CD14-positive monocyte (primary cell): ENCODE results near the gene STAT5A. TPM values are rescaled to one million over a fixed set of nuclear protein-coding genes. Genes with fewer than 3 reads are reported as not detected.
A peak's percentile ranks its signal among the peaks of the same experiment; 100 is the strongest.

Source experiments
- DNase-seq, 3 donors: peaks; one replicate each; pipeline ENCODE4 v3.0.0-alpha.2; 2011 to 2022
- H2AFZ ChIP-seq: 2 replicates; pipeline ENCODE4 v1.6.0; 2012; ENCODE audit warnings: mild to moderate bottlenecking, low read depth, low read length, inconsistent platforms; ENCODE audit not compliant: insufficient read depth, poor library complexity, severe bottlenecking
- H3K27ac ChIP-seq, 2 donors: 1 replicate in 1 of 2; 2 replicates in 1 of 2; pipeline ENCODE4 v1.5.1; 2012 to 2013; ENCODE audit warnings: low read length in 2 of 2, control low read depth in 1 of 2, inconsistent platforms in 1 of 2, low read depth in 1 of 2, mild to moderate bottlenecking in 1 of 2
- H3K27me3 ChIP-seq, 2 donors: one replicate each; pipeline versions ENCODE4 v1.6.0 to v1.6.1; 2011 to 2013; ENCODE audit warnings: low read length in 2 of 2; ENCODE audit not compliant: control insufficient read depth in 2 of 2, insufficient read depth in 2 of 2
- H3K36me3 ChIP-seq, 2 donors: replicated peaks in 1 of 2; 1 replicate in 1 of 2; 2 replicates in 1 of 2; pipeline versions ENCODE4 v1.5.1 to v1.6.1; 2012 to 2013; ENCODE audit warnings: low read length in 2 of 2, control low read depth in 1 of 2, inconsistent platforms in 1 of 2, mild to moderate bottlenecking in 1 of 2; ENCODE audit not compliant: insufficient read depth in 2 of 2, control insufficient read depth in 1 of 2
- H3K4me1 ChIP-seq, 2 donors: 1 replicate in 1 of 2; 2 replicates in 1 of 2; pipeline versions ENCODE4 v1.5.1 to v1.6.1; 2012 to 2013; ENCODE audit warnings: low read length in 2 of 2, control low read depth in 1 of 2, inconsistent platforms in 1 of 2, mild to moderate bottlenecking in 1 of 2, moderate library complexity in 1 of 2; ENCODE audit not compliant: insufficient read depth in 2 of 2, control insufficient read depth in 1 of 2
- H3K4me2 ChIP-seq: replicated peaks from 2 replicates; pipeline ENCODE3; 2012; ENCODE audit warnings: low read length, moderate library complexity, mild to moderate bottlenecking; ENCODE audit not compliant: poor library complexity, severe bottlenecking; ENCODE audit errors: extremely low read depth
- H3K4me3 ChIP-seq, 3 experiments: fragments of 200-600 bp in 1 of 3; sonication (generic) in 1 of 3; replicated peaks in 1 of 3; 1 replicate in 2 of 3; 2 replicates in 1 of 3; pipeline ENCODE4 v1.5.1; 2011 to 2013; ENCODE audit warnings: low read length in 3 of 3, mild to moderate bottlenecking in 3 of 3, control low read depth in 2 of 3, low read depth in 2 of 3, inconsistent platforms in 1 of 3, moderate library complexity in 1 of 3
- H3K79me2 ChIP-seq: 2 replicates; pipeline ENCODE4 v1.6.0; 2012; ENCODE audit warnings: mild to moderate bottlenecking, control low read depth, inconsistent platforms, low read length, moderate library complexity; ENCODE audit not compliant: insufficient read depth
- H3K9ac ChIP-seq: 2 replicates; pipeline ENCODE4 v1.6.0; 2017; ENCODE audit warnings: low read length, mild to moderate bottlenecking; ENCODE audit not compliant: insufficient read depth, poor library complexity, severe bottlenecking
- H3K9me3 ChIP-seq, 2 donors: replicated peaks in 1 of 2; 1 replicate in 1 of 2; 2 replicates in 1 of 2; pipeline versions ENCODE4 v1.5.1 to v1.6.1; 2012 to 2013; ENCODE audit warnings: low read length in 2 of 2, control low read depth in 1 of 2; ENCODE audit not compliant: control insufficient read depth in 1 of 2, insufficient read depth in 1 of 2
- H4K20me1 ChIP-seq: 2 replicates; pipeline ENCODE4 v1.6.0; 2012; ENCODE audit warnings: mild to moderate bottlenecking, low read length, control low read depth, moderate library complexity; ENCODE audit not compliant: insufficient read depth
- H3K27ac Mint-ChIP-seq, 7 donors: one replicate each; pipeline ENCODE4 v1.8.0; 2020; ENCODE audit warnings: mild to moderate bottlenecking in 7 of 7, mixed read lengths in 7 of 7, moderate library complexity in 6 of 7, inconsistent platforms in 2 of 7
- H3K27me3 Mint-ChIP-seq, 3 donors: one replicate each; pipeline ENCODE4 v1.8.0; 2021 to 2022; ENCODE audit warnings: low read depth in 3 of 3, mild to moderate bottlenecking in 3 of 3, mixed read lengths in 3 of 3, moderate library complexity in 3 of 3, inconsistent platforms in 1 of 3
- H3K36me3 Mint-ChIP-seq, 2 donors: one replicate each; pipeline ENCODE4 v1.8.0; 2020; ENCODE audit warnings: mixed read lengths in 2 of 2, inconsistent platforms in 1 of 2, mild to moderate bottlenecking in 1 of 2
- H3K4me1 Mint-ChIP-seq: one replicate; pipeline ENCODE4 v1.8.0; 2020; ENCODE audit warnings: mild to moderate bottlenecking, mixed read lengths
- H3K4me3 Mint-ChIP-seq, 2 donors: one replicate each; pipeline ENCODE4 v1.8.0; 2020; ENCODE audit warnings: mild to moderate bottlenecking in 2 of 2, mixed read lengths in 2 of 2, moderate library complexity in 1 of 2
- H3K9me3 Mint-ChIP-seq, 7 donors: one replicate each; pipeline ENCODE4 v1.8.0; 2020 to 2022; ENCODE audit warnings: mixed read lengths in 7 of 7, mild to moderate bottlenecking in 6 of 7, moderate library complexity in 6 of 7, inconsistent platforms in 2 of 7
- WGBS: methylation state at CpG from one replicate; pipeline ENCODE4 v1.1.5; 2013; ENCODE audit warnings: missing lambda C conversion rate; ENCODE audit not compliant: insufficient coverage; 5-methylcytosine and 5-hydroxymethylcytosine counted together
- intact Hi-C, 2 donors: fragments of 100-400 bp; cut with micrococcal nuclease; formaldehyde crosslinking; loops; one replicate each; pipeline versions ENCODE4 v1.15.0 to v1.15.1; 2023
- polyA plus RNA-seq, 3 donors: library from polyadenylated mRNA; depleted of rRNA in 1 of 3; unstranded in 2 of 3; stranded (reverse) in 1 of 3; fragments of 300-500 nt in 2 of 3; fragments of >200 nt in 1 of 3; fragmentation: Illumina TruSeq in 2 of 3; gene quantifications; 1 replicate in 2 of 3; 2 replicates in 1 of 3; pipeline ENCODE4 v1.2.3, GENCODE V29; 2012 to 2021
- TF ChIP-seq, protein P1 (sequence below): fragments of 200-600 bp; IDR thresholded peaks from one replicate; pipeline ENCODE4 v1.8.0; 2022; ENCODE audit warnings: antibody characterized with exemption, mild to moderate bottlenecking

The STAT5A gene
- polyA plus RNA-seq, 3 donors = 30.5 to 91.1 (median 49.8) TPM

GRCh38 chr17:42338427-42338985 lies 50.2 kb downstream of the STAT5A start:
- no peak overlapping the region for H3K4me3 ChIP-seq
- peak overlapping the region; percentile 36 to 70 for H3K27ac ChIP-seq
- peak overlapping the region; percentile 1 for H3K4me2 ChIP-seq
- peaks cover 35% of the 10 kb centered on the region for H4K20me1 ChIP-seq
- peaks cover 0 to 1% (median 0%) of the 10 kb centered on the region in 3 donors for H3K27me3 Mint-ChIP-seq
- TF ChIP-seq, protein P1, sequence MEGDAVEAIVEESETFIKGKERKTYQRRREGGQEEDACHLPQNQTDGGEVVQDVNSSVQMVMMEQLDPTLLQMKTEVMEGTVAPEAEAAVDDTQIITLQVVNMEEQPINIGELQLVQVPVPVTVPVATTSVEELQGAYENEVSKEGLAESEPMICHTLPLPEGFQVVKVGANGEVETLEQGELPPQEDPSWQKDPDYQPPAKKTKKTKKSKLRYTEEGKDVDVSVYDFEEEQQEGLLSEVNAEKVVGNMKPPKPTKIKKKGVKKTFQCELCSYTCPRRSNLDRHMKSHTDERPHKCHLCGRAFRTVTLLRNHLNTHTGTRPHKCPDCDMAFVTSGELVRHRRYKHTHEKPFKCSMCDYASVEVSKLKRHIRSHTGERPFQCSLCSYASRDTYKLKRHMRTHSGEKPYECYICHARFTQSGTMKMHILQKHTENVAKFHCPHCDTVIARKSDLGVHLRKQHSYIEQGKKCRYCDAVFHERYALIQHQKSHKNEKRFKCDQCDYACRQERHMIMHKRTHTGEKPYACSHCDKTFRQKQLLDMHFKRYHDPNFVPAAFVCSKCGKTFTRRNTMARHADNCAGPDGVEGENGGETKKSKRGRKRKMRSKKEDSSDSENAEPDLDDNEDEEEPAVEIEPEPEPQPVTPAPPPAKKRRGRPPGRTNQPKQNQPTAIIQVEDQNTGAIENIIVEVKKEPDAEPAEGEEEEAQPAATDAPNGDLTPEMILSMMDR = no peak
- H3K36me3 Mint-ChIP-seq = peaks cover 75 to 87% of the 10 kb centered on the region in 2 donors
- no peaks in the 10 kb centered on the region for H3K27me3 ChIP-seq
- peaks cover 12 to 18% of the 10 kb centered on the region in 2 donors for H3K4me1 ChIP-seq
- H3K79me2 ChIP-seq = peaks cover 6% of the 10 kb centered on the region
- no peaks in the 10 kb centered on the region for H3K9me3 Mint-ChIP-seq
- peaks cover 88 to 93% of the 10 kb centered on the region in 2 donors for H3K36me3 ChIP-seq
- DNase-seq = no peak
- H3K9ac ChIP-seq = peak overlapping the region; percentile 15
- intact Hi-C loops = loop anchor here in 1 of 2 donors (5.0 kb wide), 1 partner anchor 49 kb away; the partner anchor contains the start of gene STAT3
- H2AFZ ChIP-seq = no peak overlapping the region
- H3K27ac Mint-ChIP-seq = peak overlapping the region in 5 of 7 donors; percentile 15 to 70 (median 57)
- H3K4me1 Mint-ChIP-seq = peaks cover 26% of the 10 kb centered on the region
- WGBS = no CpG with 5 or more reads among the region's 4 CpGs
- no peaks in the 10 kb centered on the region for H3K9me3 ChIP-seq
- peak overlapping the region in 1 of 2 donors; percentile 62 for H3K4me3 Mint-ChIP-seq

GRCh38 chr17:42339221-42339620 lies 50.9 kb downstream of the STAT5A start:
- peaks cover 0 to 1% (median 0%) of the 10 kb centered on the region in 3 donors for H3K27me3 Mint-ChIP-seq
- H3K9ac ChIP-seq = peak overlapping the region; percentile 15
- peaks cover 26% of the 10 kb centered on the region for H3K4me1 Mint-ChIP-seq
- H3K36me3 ChIP-seq = peaks cover 87 to 94% of the 10 kb centered on the region in 2 donors
- H4K20me1 ChIP-seq = peaks cover 35% of the 10 kb centered on the region
- WGBS = 83% methylated on average over 2 of the region's 5 CpGs
- H3K9me3 ChIP-seq = no peaks in the 10 kb centered on the region
- peaks cover 75 to 88% of the 10 kb centered on the region in 2 donors for H3K36me3 Mint-ChIP-seq
- no peak for DNase-seq
- H2AFZ ChIP-seq = no peak overlapping the region
- H3K4me1 ChIP-seq = peaks cover 12 to 18% of the 10 kb centered on the region in 2 donors
- H3K4me3 ChIP-seq = no peak overlapping the region
- H3K79me2 ChIP-seq = peaks cover 6% of the 10 kb centered on the region
- H3K4me2 ChIP-seq = no peak overlapping the region
- no peaks in the 10 kb centered on the region for H3K9me3 Mint-ChIP-seq
- no peaks in the 10 kb centered on the region for H3K27me3 ChIP-seq
- no peak overlapping the region for H3K4me3 Mint-ChIP-seq
- peak overlapping the region in 5 of 7 donors; percentile 26 to 58 (median 57) for H3K27ac Mint-ChIP-seq
- intact Hi-C loops = loop anchor here in 1 of 2 donors (5.0 kb wide), 1 partner anchor 48 kb away; the partner anchor contains the start of gene STAT3
- TF ChIP-seq, protein P1 = no peak
- H3K27ac ChIP-seq = peak overlapping the region; percentile 36 to 70
